Heart right ventricle (tissue), 16 donors: Measurements from ENCODE around the gene OSBPL6. TPM values are rescaled to one million over a fixed set of nuclear protein-coding genes. Genes with fewer than 3 reads are reported as not detected.
"Not testable (repeated sequence)": the region's sequence is repeated elsewhere in the genome, so short reads cannot be mapped to it uniquely, and the experiment has no call there.

ENCODE experiments used
- ATAC-seq, 8 donors: fragments of 200-7000 bp; cut with Tn5 transposase; one replicate each; pipeline ENCODE4 v1.9.1; 2020; ENCODE audit warnings: mild to moderate bottlenecking in 8 of 8, moderate library complexity in 8 of 8, moderate number of reproducible peaks in 1 of 8
- DNase-seq, 2 donors: peaks; one replicate each; pipeline ENCODE4 v3.0.0-alpha.2; 2020
- H3K27ac ChIP-seq, 10 donors: fragments of 200-600 bp; sonication (generic) in 2 of 10; one replicate each; pipeline versions ENCODE4 v1.5.0 to v1.8.0; 2020 to 2022; ENCODE audit warnings: mild to moderate bottlenecking in 3 of 10
- H3K27me3 ChIP-seq, 7 donors: fragments of 200-600 bp; one replicate each; pipeline ENCODE4 v1.8.0; 2021 to 2022; ENCODE audit warnings: mild to moderate bottlenecking in 2 of 7
- H3K36me3 ChIP-seq, 9 donors: fragments of 200-600 bp; sonication (generic) in 1 of 9; one replicate each; pipeline versions ENCODE4 v1.5.0 to v1.8.0; 2020 to 2022; ENCODE audit warnings: mild to moderate bottlenecking in 2 of 9
- H3K4me1 ChIP-seq, 9 donors: fragments of 200-600 bp; sonication (generic) in 1 of 9; one replicate each; pipeline versions ENCODE4 v1.5.0 to v1.8.0; 2020 to 2022; ENCODE audit warnings: mild to moderate bottlenecking in 4 of 9
- H3K4me3 ChIP-seq, 10 donors: fragments of 200-600 bp; sonication (generic) in 2 of 10; one replicate each; pipeline versions ENCODE4 v1.5.0 to v1.8.0; 2020 to 2022; ENCODE audit warnings: mild to moderate bottlenecking in 7 of 10, moderate library complexity in 2 of 10
- H3K9me3 ChIP-seq, 11 donors: fragments of 200-600 bp in 10 of 11; sonication (generic) in 2 of 11; one replicate each; pipeline versions ENCODE4 v1.5.0 to v1.8.0; 2013 to 2022; ENCODE audit warnings: mild to moderate bottlenecking in 2 of 11, control low read depth in 1 of 11, moderate library complexity in 1 of 11
- CTCF ChIP-seq, 9 donors: fragments of 200-600 bp; sonication (generic) in 2 of 9; IDR thresholded peaks; one replicate each; pipeline versions ENCODE4 v1.5.0 to v1.8.0; 2021 to 2022; ENCODE audit warnings: antibody characterized with exemption in 9 of 9, mild to moderate bottlenecking in 5 of 9, moderate library complexity in 1 of 9
- WGBS, 2 donors: extraction: QIAGEN DNeasy Blood & Tissue Kit; methylation state at CpG; one replicate each; pipeline ENCODE4 v1.1.7; 2013; ENCODE audit warnings: inconsistent platforms in 1 of 2; 5-methylcytosine and 5-hydroxymethylcytosine counted together
- intact Hi-C, 10 donors: fragments of 100-400 bp; cut with DNase I; formaldehyde crosslinking; loops; one replicate each; pipeline versions ENCODE4 v1.11.1 to v1.14.2; 2022
- polyA plus RNA-seq, 2 donors: library from polyadenylated mRNA; stranded (reverse); fragments of 200-250 nt; gene quantifications; one replicate each; pipeline ENCODE4 v1.2.3, GENCODE V29; 2013
- total RNA-seq, 10 donors: library from RNA; stranded (reverse); fragmentation: NEBNext Ultra II Directional in 3 of 10; extraction: Animal tissue kit (Norgen Biotek cat#: 25700) in 3 of 10; gene quantifications; one replicate each; pipeline versions ENCODE4 v1.2.1 to v1.2.4, GENCODE V29; 2021 to 2023
- donor health status: Arrhythmogenic right ventricular cardiomyopathy.
- donor health status: ischemic (EF 13 %, LVEDD 7.1; RV severe dilation, severe dysfunction).
- donor health status: healthy with polysubstance abuse.
- donor health status: DM: no; HTN: yes; CAD: no.
- donor health status: DM: no; HTN: no; CAD: no.
- donor health status: ischemic (EF 25% LVEDD 6.9; RV normal size, moderate dysfunction).
- donor health status: ischemic (EF 25% LVEDD 5.7; RV mildly dilated, moderate dysfunction).
- donor health status: healthy.
- donor health status: DM: yes; HTN: yes; CAD: no.
- donor health status: Ischemic cardiomyopathy.
- donor health status: ischemic (EF 35%, LVEDD 5.7; RV mildly dilated, moderate dysfunction).
- donor health status: nonischemic (EF 11% LVEDD 7.7; RV severe dilation, severe dysfunction).
- donor health status: DM: yes; HTN: yes; CAD: no.
- donor health status: PGD.
- donor health status: ischemic (EF 29% LVEDD 5.4; RV normal size, mild dysfunction).
- donor health status: nonischemic (EF 23%, LVEDD 6.1; RV moderate dilation, normal function).

The OSBPL6 gene
- total and polyA plus RNA-seq, 12 donors = 1.1 to 8.0 (median 4.4) TPM

GRCh38 chr2:178193496-178193822 lies 853 bp upstream of the OSBPL6 start:
- H3K27me3 ChIP-seq = peaks cover 0 to 76% (median 3%) of the 10 kb centered on the region in 7 donors
- WGBS, 2 donors = 16% methylated on average over 10 of the region's 10 CpGs
- ATAC-seq (peak in 1 of 8 donors; percentile 26), DNase-seq (no peak)
- TF ChIP-seq CTCF (IDR thresholded peaks at IDR 0.05) = no peak
- H3K4me1 ChIP-seq = peaks cover 0 to 29% (median 18%) of the 10 kb centered on the region in 9 donors
- H3K36me3 ChIP-seq = no peaks in the 10 kb centered on the region
- intact Hi-C loops = loop anchor here in 7 of 10 donors (5.0 to 10.0 kb wide), 6 partner anchors 51 to 201 kb away; no protein-coding TSS in a partner anchor
- peak overlapping the region; percentile 85 to 96 (median 94) for H3K27ac ChIP-seq
- no peaks in the 10 kb centered on the region for H3K9me3 ChIP-seq
- H3K4me3 ChIP-seq = peak overlapping the region; percentile 84 to 98 (median 93)

- Histone ChIP-seq H3K9me3 (no peaks in the 10 kb centered on the region), H3K36me3 (no peaks in the 10 kb centered on the region), H3K4me3 (peak overlapping the region; percentile 84 to 98 (median 93)), H3K27ac (peak overlapping the region; percentile 85 to 96 (median 94)), H3K27me3 (peaks cover 0 to 83% (median 9%) of the 10 kb centered on the region in 7 donors), H3K4me1 (peaks cover 0 to 29% (median 18%) of the 10 kb centered on the region in 9 donors)
- peak in 1 of 9 donors; percentile 4 for TF ChIP-seq CTCF (IDR thresholded peaks at IDR 0.05)
- ATAC-seq = peak; percentile 16 to 65 (median 40)
- 0% methylated on average over 72 to 83 of the region's 83 CpGs for WGBS, 2 donors
- peak; percentile 44 to 48 for DNase-seq
- intact Hi-C loops = loop anchor here in 9 of 10 donors (2.0 to 10.0 kb wide), 9 partner anchors 50 to 200 kb away; no protein-coding TSS in a partner anchor
These were observed 483 bp downstream of the OSBPL6 start for GRCh38 chr2:178194600-178195389.

- H3K4me3 ChIP-seq = peak overlapping the region; percentile 84 to 98 (median 93)
- H3K9me3 ChIP-seq = no peaks in the 10 kb centered on the region
- no peak for TF ChIP-seq CTCF (IDR thresholded peaks at IDR 0.05)
- H3K27ac ChIP-seq = peak overlapping the region in 9 of 10 donors; percentile 85 to 96 (median 95)
- H3K36me3 ChIP-seq = no peaks in the 10 kb centered on the region
- 14 to 17% methylated on average over 14 of the region's 14 CpGs for WGBS, 2 donors
- ATAC-seq (no peak), DNase-seq (no peak)
- H3K27me3 ChIP-seq = peaks cover 0 to 82% (median 9%) of the 10 kb centered on the region in 7 donors
- H3K4me1 ChIP-seq = peaks cover 0 to 29% (median 18%) of the 10 kb centered on the region in 9 donors
- intact Hi-C loops = loop anchor here in 7 of 10 donors (2.0 to 10.0 kb wide), 7 partner anchors 49 to 199 kb away; no protein-coding TSS in a partner anchor
These were observed 1.3 kb downstream of the OSBPL6 start for GRCh38 chr2:178195390-178196166.

GRCh38 chr2:178197791-178198190 lies 3.5 kb downstream of the OSBPL6 start:
- H3K27me3 ChIP-seq = peaks cover 0 to 61% (median 6%) of the 10 kb centered on the region in 7 donors
- H3K36me3 ChIP-seq = no peaks in the 10 kb centered on the region
- WGBS, 2 donors = 86 to 90% methylated on average over 1 of the region's 1 CpG
- H3K4me1 ChIP-seq = peaks cover 0 to 29% (median 18%) of the 10 kb centered on the region in 9 donors
- H3K27ac ChIP-seq = no peak overlapping the region
- DNase-seq (no peak), ATAC-seq (no peak)
- intact Hi-C loops = loop anchor here in 5 of 10 donors (5.0 to 10.0 kb wide), 5 partner anchors 47 to 197 kb away; no protein-coding TSS in a partner anchor
- H3K9me3 ChIP-seq = no peaks in the 10 kb centered on the region
- no peak overlapping the region for H3K4me3 ChIP-seq
- TF ChIP-seq CTCF (IDR thresholded peaks at IDR 0.05) = no peak

- Histone ChIP-seq H3K4me1 (peaks cover 0 to 24% (median 17%) of the 10 kb centered on the region in 9 donors), H3K27me3 (peaks cover 0 to 55% (median 6%) of the 10 kb centered on the region in 7 donors)
- H3K36me3 ChIP-seq, DNase-seq, H3K4me3 ChIP-seq, ATAC-seq, H3K9me3 ChIP-seq, H3K27ac ChIP-seq: not testable (repeated sequence)
- WGBS, 2 donors = 90 to 97% methylated on average over 4 of the region's 4 CpGs
- intact Hi-C loops = loop anchor here in 5 of 10 donors (5.0 to 10.0 kb wide), 5 partner anchors 46 to 196 kb away; no protein-coding TSS in a partner anchor
These were observed 4.1 kb downstream of the OSBPL6 start for GRCh38 chr2:178198441-178198840.
